TTC549 (cell line): ENCODE data around the gene F7.
"Not testable (repeated sequence)": the region's sequence is repeated elsewhere in the genome, so short reads cannot be mapped to it uniquely, and the experiment has no call there.

Source experiments
- FAIRE-seq: peaks from 2 replicates; lab custom pipeline; 2012; peaks lifted over from hg19 to GRCh38; lab: Jason Lieb, UNC

Gene F7

GRCh38 chr13:113105032-113105920, at the start of gene F7:
Gene F7 (plus strand): TSS chr13:113105791. CDS start chr13:113105842, 51 bp downstream.
- FAIRE-seq = no peak

DNA sequence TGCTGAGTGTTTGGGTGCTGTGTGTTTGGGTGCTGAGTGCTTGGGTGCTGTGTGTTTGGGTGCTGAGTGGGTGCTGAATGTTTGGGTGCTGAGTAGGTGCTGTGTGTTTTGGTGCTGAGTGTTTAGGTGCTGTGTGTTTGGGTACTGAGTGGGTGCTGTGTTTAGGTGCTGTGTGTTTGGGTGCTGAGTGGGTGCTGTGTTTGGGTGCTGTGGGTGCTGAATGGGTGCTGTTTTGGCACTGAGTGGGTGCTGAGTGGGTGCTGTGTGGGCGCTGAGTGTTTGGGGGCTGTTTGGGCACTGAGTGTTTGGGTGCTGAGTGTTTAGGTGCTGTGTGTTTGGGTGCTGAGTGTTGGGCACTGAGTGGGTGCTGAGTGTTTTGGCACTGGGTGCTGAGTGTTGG, 48.5 kb upstream of the F7 start:
- no peak for FAIRE-seq

DNA sequence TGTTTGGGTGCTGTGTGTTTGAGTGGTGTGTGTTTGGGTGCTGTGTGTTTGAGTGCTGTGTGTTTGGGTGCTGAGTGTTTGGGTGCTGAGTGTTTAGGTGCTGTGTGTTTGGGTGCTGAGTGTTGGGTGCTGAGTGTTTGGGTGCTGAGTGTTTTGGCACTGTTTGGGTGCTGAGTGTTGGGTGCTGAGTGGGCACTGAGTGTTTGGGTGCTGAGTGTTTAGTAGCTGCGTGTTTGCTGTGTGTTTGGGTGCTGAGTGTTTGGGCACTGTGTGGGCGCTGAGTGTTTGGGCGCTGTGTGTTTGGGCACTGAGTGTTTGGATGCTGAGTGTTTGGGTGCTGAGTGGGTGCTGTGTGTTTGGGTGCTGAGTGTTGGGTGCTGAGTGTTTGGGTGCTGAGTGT, 48.0 kb upstream of the F7 start:
- not testable (repeated sequence) for FAIRE-seq

DNA sequence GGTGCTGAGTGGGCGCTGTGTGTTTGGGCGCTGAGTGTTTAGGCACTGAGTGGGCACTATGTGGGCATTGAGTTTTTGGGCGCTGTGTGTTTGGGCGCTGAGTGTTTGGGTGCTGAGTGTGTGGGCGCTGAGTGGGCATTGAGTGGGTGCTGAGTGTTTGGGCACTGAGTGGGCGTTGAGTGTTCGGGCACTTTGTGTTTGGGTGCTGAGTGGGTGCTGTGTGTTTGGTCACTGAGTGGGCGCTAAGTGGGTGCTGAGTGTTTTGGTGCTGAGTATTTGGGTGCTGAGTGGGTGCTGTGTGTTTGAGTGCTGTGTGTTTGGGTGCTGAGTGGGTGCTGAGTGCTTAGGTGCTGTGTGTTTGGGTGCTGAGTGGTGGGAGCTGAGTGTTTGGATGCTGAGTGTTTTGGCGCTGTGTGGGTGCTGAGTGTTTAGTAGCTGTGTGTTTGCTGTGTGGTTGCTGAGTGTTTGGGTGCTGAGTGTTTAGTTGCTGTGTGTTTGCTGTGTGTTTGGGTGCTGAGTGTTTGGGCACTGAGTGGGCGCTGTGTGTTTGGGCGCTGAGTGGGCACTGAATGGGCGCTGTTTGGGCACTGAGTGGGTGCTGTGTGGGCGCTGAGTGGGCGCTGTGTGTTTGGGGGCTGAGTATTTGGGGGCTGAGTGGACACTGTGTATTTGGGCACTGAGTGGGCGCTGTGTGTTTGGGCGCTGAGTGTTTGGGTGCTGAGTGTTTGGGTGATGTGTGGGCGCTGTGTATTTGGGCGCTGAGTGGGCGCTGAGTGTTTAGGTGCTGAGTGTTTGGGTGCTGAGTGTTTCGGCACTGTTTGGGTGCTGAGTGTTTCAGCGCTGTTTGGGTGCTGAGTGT, 47.2 kb upstream of the F7 start:
- no peak for FAIRE-seq

DNA sequence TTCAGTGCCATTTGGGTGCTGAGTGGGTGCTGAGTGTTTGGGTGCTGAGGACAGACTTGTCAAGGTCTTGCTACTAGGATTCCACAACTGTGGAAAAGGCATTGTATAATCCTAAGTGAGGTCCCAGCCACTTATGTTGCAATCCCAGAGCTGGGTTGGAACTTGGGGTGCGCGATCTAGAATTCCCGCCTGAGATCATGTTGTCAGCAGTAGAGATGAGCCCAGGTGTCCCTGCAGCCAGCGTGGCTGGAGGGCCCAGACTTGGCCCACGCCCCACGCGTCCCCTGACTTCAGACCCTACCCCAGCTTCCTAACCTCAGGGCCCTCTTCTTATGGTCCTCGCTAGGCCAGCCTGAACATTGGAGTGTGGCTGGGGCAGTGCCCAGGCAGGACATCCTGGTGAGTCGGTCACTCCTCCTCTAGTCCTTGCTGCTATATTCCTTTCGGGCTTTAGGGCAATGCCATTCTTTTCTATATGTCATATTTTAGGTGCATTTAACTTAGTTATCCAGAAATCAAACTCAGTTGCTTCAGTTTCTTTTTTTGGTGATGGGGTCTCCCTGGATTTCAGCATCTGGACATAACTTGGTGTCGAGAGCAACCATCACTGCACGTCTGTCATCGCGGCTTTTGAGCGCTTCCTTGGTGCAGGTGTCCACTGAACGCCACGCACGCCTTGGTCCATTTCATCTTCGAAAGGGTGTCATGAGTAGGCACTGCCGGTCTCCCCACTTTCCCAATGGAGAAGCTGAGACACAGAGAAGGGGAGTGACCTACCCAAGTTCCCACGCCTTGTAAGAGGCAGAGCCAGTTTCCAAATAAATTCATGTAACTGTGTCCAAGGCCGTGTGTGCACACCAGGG, 46.4 kb upstream of the F7 start:
- FAIRE-seq = no peak

GRCh38 chr13:113059891-113060290, 45.7 kb upstream of the F7 start:
- FAIRE-seq = no peak

- no peak for FAIRE-seq
Observed at GRCh38 chr13:113060557-113061270, 44.9 kb upstream of the F7 start.

- FAIRE-seq = no peak
Observed at GRCh38 chr13:113061271-113061625, 44.3 kb upstream of the F7 start.

DNA sequence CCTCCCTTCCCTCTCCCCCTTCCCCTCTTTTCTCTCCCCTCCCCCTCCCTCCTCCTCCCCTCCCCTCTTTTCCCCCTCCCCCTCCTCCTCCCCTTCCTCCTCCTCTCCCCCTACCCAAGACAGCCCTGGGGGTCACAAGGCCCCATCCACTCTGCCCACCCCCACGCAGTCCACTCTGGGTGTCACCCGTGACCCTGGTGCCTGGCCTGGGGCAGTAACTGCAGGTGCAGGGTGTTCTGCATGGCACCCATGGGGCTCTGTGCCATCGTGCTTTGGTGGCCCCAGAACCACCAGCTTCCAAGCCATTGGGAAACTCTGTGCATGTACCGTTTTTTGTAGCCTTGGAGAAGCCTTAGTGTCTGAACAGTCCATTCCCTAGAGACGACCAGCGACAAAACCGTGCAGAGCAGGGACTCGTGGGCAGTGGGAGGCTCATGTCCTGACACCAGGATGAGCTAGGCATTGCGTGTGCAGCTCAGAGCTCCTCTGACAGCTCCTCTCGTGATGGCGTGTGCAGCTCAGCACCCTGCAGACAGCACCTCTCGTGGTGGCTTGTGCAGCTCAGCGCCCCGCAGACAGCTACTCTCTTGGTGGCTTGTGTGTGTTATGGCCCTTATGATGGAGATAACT, 43.7 kb upstream of the F7 start:
- no peak for FAIRE-seq

GRCh38 chr13:113062691-113063090, 42.9 kb upstream of the F7 start:
- FAIRE-seq = no peak

DNA sequence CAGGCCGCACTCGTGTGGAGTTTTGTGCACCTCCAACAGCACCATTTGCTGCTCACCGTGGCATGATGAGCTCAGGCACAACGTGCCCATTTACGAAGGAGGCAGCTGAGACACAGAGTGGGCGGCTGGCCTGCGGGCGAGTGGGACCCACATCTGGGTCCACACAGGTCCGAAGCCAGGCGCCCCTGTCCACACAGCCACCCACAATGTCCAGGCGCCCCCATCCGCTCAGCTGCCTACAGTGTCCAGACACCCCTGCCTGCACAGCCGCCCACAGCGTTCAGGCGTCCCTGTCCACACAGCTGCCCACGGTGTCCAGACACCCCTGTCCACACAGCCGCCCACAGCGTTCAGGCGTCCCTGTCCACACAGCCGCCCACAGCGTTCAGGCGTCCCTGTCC, 42.5 kb upstream of the F7 start:
- FAIRE-seq = no peak

- no peak for FAIRE-seq
Observed at GRCh38 chr13:113064000-113064533, 41.5 kb upstream of the F7 start.

GRCh38 chr13:113064534-113065405, 40.8 kb upstream of the F7 start:
- no peak for FAIRE-seq

DNA sequence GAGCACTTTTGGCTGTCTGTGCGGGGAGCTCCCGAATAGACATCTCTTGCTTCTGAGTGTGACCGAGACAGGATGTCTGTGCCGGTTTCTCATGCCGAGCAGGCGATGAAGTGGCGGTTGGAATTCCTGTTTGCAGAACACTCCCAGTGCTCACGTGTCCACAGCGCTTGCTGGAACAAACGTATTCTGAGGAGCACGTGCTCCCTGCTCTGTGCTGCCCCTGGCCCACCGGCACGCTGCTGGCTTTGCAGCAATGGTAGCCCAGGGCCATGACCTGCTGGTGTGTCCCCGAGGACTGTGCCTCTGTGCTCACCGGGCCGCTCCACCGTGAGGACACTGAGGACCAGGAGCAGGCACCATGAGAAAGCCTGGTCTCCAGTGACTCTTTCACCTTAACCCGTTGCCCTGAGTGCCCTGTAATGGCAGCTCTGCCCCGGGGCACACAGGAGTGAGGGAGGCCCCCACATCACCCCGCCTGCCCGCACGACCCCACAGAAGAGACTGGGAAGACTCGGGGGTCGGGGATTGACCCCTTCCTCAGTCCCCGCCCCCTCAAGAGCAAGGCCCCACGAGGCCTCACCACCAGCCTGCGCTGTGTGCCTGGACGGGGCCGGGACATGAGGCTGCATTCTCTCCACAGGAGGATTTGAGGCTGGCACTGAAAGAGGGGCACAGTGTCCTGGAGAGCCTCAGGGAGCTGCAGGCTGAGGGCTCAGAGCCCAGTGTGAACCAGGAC, 40.0 kb upstream of the F7 start:
- no peak for FAIRE-seq

GRCh38 chr13:113066142-113066455, 39.5 kb upstream of the F7 start:
- FAIRE-seq = no peak

GRCh38 chr13:113066746-113067145, 38.8 kb upstream of the F7 start:
- FAIRE-seq = no peak

DNA sequence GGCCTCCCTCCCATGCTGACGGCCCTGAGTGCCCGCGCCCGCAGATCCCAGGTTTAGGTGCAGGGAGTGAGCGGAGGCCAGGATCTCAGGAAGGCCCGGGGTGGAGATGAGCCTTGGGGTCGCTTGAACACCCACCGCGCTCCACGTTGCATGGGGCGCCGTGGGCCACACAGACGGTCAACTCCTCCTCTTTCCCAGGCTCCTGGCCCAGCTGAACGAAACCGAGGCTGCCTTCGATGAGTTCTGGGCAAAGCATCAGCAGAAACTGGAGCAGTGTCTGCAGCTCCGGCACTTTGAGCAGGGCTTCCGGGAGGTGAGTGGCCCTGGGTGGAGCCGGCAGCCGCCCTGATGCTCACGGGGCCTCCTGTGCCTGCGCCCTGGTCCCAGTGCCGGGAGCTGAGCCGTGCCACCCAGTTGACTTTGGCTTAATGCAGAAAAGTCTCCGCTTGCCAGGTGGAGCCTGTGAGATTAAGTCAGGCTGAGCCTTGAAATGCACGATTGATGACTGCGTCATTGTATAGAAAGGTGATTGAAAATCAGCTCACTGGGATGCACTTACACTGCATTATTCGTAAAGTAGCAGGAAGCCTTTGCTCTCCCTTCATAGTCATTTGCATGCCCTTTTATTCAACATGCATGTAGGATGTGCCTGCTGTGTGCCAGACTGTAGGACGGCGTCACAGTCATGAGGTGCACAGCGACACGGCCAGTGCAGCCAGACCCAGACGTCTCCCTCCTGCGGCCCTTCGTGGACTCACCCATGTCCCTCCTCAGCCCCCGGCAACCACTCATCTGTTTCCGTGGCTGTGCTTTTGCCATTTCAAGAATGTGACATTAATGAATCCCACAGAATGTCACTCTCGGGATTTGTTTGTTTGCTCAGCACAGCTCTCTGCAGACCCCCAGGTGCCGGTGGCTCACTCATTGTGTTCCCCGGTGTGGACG, 35.5 kb upstream of the F7 start:
- FAIRE-seq = no peak

DNA sequence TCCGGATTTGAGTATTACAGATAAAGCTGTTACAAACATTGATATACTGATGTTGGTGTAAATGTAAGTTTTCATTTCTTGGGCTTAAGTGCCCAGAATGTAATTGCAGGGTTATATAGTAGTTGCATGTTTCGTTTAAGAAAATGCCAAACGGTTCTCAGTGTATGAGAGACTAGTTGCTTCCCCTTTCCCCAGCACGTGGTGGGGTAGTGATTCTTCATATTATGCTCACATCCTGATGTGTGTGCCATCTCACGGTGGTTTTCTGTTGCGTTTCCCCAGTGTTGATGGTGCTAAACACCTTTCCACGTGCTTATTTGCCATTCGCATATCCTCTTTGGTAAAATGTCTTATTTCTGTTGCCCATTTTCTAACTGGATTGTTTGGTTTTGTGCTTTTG, 34.7 kb upstream of the F7 start:
- FAIRE-seq = no peak
